SU-DHL-6 (cell line): Measurements from ENCODE around the gene RHBDF2.

Source experiments
- H2AFZ ChIP-seq: fragments of 200-600 bp; sonication (generic); 2 replicates; pipeline ENCODE4 v1.6.1; 2014; ENCODE audit warnings: low read depth, mild to moderate bottlenecking, moderate library complexity, mixed read lengths, antibody characterized with exemption, low read length; ENCODE audit not compliant: severe bottlenecking
- H3F3A ChIP-seq: fragments of 200-600 bp; shearing (Covaris generic); 2 replicates; pipeline ENCODE4 v1.6.0; 2016; ENCODE audit warnings: antibody characterized with exemption, mild to moderate bottlenecking; ENCODE audit not compliant: insufficient read depth
- H3K27ac ChIP-seq: fragments of 200-600 bp; sonication (generic); 2 replicates; pipeline ENCODE4 v1.5.1; 2016; ENCODE audit warnings: low read depth, mild to moderate bottlenecking, low read length, moderate library complexity, mixed read lengths
- H3K27me3 ChIP-seq: fragments of 200-600 bp; sonication (generic), shearing (Covaris generic); 2 replicates; pipeline ENCODE4 v1.6.0; 2014; ENCODE audit warnings: mild to moderate bottlenecking, low read length
- H3K36me3 ChIP-seq: fragments of 200-600 bp; sonication (generic); 2 replicates; pipeline ENCODE4 v1.6.1; 2014; ENCODE audit warnings: mild to moderate bottlenecking, low read length, mixed read lengths
- H3K4me2 ChIP-seq: fragments of 300-600, 200-600 bp; shearing (Covaris generic), sonication (generic); 2 replicates; pipeline ENCODE4 v1.6.0; 2014; ENCODE audit warnings: low read length, low read depth, mild to moderate bottlenecking; ENCODE audit not compliant: poor library complexity, severe bottlenecking
- H3K4me3 ChIP-seq: fragments of 200-600 bp; sonication (generic); 2 replicates; pipeline ENCODE4 v1.5.1; 2014; ENCODE audit warnings: antibody characterized with exemption, low read length, mild to moderate bottlenecking, mixed read lengths; ENCODE audit not compliant: insufficient read depth, poor library complexity, severe bottlenecking
- H3K79me2 ChIP-seq: fragments of 200-600 bp; sonication (generic); 2 replicates; pipeline ENCODE4 v1.6.1; 2014; ENCODE audit warnings: mild to moderate bottlenecking, low read length, moderate library complexity; ENCODE audit not compliant: insufficient read depth
- H3K9ac ChIP-seq: fragments of 200-600 bp; sonication (generic); 2 replicates; pipeline ENCODE4 v1.7.0; 2014; ENCODE audit warnings: mild to moderate bottlenecking, low read length
- H3K9me2 ChIP-seq: fragments of 200-600 bp; sonication (generic); replicated peaks from 2 replicates; pipeline ENCODE4 v1.6.1; 2014; ENCODE audit warnings: low read length; ENCODE audit not compliant: insufficient read depth
- H3K9me3 ChIP-seq: fragments of 200-600 bp; sonication (generic); 2 replicates; pipeline ENCODE4 v1.6.1; 2014; ENCODE audit warnings: low read length, mixed read lengths; ENCODE audit not compliant: insufficient read depth
- H4K20me1 ChIP-seq: fragments of 200-600 bp; sonication (generic); 2 replicates; pipeline ENCODE4 v1.6.1; 2014; ENCODE audit warnings: low read depth, mild to moderate bottlenecking, antibody characterized with exemption, low read length, moderate library complexity, mixed read lengths
- EZH2phosphoT487 ChIP-seq: fragments of 200-600 bp; sonication (generic), shearing (Covaris generic); conservative IDR thresholded peaks from 2 replicates; pipeline ENCODE4 v1.6.1; 2018; ENCODE audit warnings: mild to moderate bottlenecking, antibody characterized with exemption, low read length, moderate library complexity, mixed read lengths
- TF ChIP-seq, protein P1 (sequence below): fragments of 200-600 bp; sonication (generic); IDR thresholded peaks from one replicate; pipeline ENCODE4 v1.5.1; 2017; ENCODE audit warnings: antibody characterized with exemption, mild to moderate bottlenecking, low read length, moderate library complexity; ENCODE audit not compliant: insufficient read depth, poor library complexity, severe bottlenecking

RHBDF2 gene

DNA sequence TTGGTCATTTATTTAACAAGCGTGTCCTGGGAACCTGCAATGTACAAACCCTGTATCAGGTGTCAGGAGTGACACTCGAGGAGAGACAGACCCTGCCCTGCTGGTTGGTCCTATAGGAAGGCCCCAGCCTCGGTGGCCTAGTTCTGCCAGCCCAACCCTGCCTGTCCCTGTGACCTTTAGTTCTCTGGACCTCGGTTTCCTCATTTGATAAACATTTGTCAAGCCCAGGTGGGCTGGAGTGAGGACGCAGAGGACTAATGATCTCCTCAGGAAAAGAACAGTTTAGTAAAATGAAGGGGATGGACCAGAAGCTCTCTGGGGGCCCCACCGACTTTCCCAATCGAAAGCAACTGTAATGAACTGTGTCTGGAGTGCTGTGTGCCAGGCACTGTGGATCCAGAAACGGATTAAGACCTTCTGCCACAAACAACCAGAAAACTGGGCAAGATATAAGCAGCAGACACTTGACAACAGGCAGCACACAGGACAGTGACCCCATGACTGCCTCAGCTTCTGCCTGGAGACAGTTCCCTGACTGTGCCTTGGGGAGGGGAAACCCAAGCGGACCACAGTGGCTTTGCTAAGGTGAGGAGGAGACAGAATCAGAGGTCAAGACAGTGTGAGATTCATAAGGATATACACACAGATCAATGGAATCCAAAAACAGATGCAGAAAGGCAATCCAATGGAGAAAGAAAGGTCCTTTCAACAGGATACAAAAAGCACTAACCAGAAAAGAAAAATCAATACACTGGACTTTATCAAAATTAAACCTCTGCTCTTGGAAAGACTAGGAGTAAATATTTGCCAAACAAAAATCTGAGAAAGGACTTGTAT, 47.4 kb upstream of the RHBDF2 start:
- H3K4me2 ChIP-seq, result no peak overlapping the region
- H2AFZ ChIP-seq, result no peak overlapping the region
- no peaks in the 10 kb centered on the region for H3K36me3 ChIP-seq
- no peak overlapping the region for H3K4me3 ChIP-seq
- no peaks in the 10 kb centered on the region for H3K79me2 ChIP-seq
- TF ChIP-seq, protein P1, sequence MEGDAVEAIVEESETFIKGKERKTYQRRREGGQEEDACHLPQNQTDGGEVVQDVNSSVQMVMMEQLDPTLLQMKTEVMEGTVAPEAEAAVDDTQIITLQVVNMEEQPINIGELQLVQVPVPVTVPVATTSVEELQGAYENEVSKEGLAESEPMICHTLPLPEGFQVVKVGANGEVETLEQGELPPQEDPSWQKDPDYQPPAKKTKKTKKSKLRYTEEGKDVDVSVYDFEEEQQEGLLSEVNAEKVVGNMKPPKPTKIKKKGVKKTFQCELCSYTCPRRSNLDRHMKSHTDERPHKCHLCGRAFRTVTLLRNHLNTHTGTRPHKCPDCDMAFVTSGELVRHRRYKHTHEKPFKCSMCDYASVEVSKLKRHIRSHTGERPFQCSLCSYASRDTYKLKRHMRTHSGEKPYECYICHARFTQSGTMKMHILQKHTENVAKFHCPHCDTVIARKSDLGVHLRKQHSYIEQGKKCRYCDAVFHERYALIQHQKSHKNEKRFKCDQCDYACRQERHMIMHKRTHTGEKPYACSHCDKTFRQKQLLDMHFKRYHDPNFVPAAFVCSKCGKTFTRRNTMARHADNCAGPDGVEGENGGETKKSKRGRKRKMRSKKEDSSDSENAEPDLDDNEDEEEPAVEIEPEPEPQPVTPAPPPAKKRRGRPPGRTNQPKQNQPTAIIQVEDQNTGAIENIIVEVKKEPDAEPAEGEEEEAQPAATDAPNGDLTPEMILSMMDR, result no peak
- H3K27ac ChIP-seq, result no peak overlapping the region
- no peaks in the 10 kb centered on the region for H3K27me3 ChIP-seq
- H3K9ac ChIP-seq, result no peak overlapping the region
- no peaks in the 10 kb centered on the region for H4K20me1 ChIP-seq
- no peaks in the 10 kb centered on the region for H3K9me2 ChIP-seq
- H3F3A ChIP-seq, result no peaks in the 10 kb centered on the region
- no peaks in the 10 kb centered on the region for H3K9me3 ChIP-seq

DNA sequence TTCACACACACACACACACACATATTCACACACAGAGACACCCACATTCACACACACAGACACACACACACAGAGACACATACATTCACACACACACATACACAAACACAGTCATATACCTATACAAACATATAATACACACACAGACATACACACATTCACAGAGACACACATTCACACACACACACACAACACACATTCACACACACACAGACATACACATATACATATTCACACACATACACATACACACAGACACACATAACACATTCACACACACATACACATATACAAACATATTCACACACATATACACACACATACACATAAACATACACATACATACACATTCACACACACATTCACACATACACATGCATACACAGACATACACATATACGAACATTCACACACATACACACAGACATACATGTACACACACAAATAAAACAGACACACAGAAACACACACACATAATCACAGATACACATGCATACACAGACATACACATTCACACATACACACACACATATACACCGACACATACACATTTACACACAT, 46.5 kb upstream of the RHBDF2 start:
- Histone ChIP-seq H4K20me1 (no peaks in the 10 kb centered on the region), H3K36me3 (no peaks in the 10 kb centered on the region), H2AFZ (no peak overlapping the region), H3K27ac (no peak overlapping the region), H3K9me2 (no peaks in the 10 kb centered on the region), H3K9me3 (no peaks in the 10 kb centered on the region), H3K27me3 (no peaks in the 10 kb centered on the region), H3K79me2 (no peaks in the 10 kb centered on the region), H3F3A (no peaks in the 10 kb centered on the region), H3K4me2 (no peak overlapping the region), H3K9ac (no peak overlapping the region), H3K4me3 (no peak overlapping the region)
- TF ChIP-seq, protein P1, result no peak

DNA sequence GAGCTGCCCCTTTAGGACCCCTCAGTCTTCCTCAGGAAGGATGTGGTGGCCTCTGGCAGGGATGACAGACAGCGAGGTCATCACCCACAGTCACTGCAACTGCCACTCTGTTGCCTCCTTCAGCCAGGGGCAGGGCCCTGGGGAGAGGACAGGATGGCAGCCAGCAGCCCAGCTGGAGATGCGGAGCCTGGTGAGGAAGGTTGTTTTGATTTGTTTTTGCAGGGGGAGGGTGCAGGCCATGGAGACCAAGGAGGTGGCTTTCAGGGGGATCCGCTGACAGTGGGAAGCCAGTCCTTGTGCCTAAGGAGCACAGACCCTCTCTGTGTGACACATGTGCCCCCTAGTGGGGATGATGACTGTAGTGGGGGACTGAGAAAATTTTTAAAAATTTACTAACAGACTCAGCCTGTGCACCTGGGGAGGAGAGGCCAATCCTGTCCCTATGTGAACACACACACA, 46.0 kb upstream of the RHBDF2 start:
- H3K27me3 ChIP-seq, result no peaks in the 10 kb centered on the region
- no peak overlapping the region for H3K9ac ChIP-seq
- no peaks in the 10 kb centered on the region for H3F3A ChIP-seq
- H3K4me2 ChIP-seq, result no peak overlapping the region
- no peaks in the 10 kb centered on the region for H3K9me3 ChIP-seq
- no peak overlapping the region for H3K27ac ChIP-seq
- no peaks in the 10 kb centered on the region for H3K36me3 ChIP-seq
- no peaks in the 10 kb centered on the region for H3K79me2 ChIP-seq
- H2AFZ ChIP-seq, result no peak overlapping the region
- H3K4me3 ChIP-seq, result no peak overlapping the region
- no peaks in the 10 kb centered on the region for H4K20me1 ChIP-seq
- no peaks in the 10 kb centered on the region for H3K9me2 ChIP-seq
- TF ChIP-seq EZH2phosphoT487, result no peak
- TF ChIP-seq, protein P1, result peak; percentile 70
